ENCODE data around the gene CISD1. TPM values are rescaled to one million over a fixed set of nuclear protein-coding genes. Genes with fewer than 3 reads are reported as not detected.

CISD1 gene
- total and polyA plus RNA-seq, 10 of the 15 experiments (the other 5 are each of a cell fraction or from before 2014, with no cell fraction given), result 23.0 to 162 (median 58.5) TPM

- TF ChIP-seq ZNF384 (IDR thresholded peaks at IDR 0.05; ENCODE audit: borderline replicate concordance, low read depth, low read length) (no peak), ZSCAN29 (IDR thresholded peaks at IDR 0.05) (no peak), IKZF1 (conservative IDR thresholded peaks at IDR 0.05) (no peak), NRF1 (conservative IDR thresholded peaks at IDR 0.05; ENCODE audit: low read depth, low read length) (no peak)
Observed at GRCh38 chr10:58265249-58265648, 3.7 kb upstream of the CISD1 start (continued).

DNA sequence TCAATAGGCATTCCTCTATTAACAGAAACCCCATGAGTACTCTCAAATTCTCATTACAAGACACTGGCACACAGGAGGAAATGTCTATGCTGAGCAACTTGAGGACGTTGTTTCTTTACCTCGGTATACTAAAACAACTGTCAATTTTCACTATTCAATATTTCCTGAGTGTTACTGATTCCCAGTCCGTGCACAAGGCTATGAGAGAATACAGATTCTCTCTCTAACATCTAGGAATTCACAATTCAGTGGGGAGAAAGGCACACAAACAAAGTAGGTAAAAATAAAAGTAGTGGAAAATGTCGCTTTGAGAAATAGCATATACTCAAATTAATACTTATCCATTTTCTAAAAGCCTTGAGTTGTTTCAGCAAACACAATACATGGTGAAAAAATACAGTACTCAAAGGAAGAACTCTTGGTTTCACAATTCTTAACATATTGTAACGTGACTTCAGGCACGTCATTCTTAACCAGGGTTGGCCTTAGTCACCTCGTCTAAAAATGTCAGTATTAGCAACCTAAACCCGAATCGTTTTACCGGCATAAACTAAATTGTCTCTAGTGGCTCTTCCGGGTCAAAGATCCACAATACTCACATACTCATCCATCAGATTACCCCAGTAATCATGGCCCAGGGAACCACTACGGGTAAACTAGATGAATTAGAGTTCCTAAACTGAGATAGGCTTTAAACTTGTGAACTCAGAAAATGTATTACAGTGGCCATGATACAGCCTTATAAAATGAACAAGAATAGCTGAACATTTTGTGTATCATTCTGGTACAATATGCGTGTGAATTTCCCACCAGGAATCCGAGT, 2.7 kb upstream of the CISD1 start:
- SMC1A ChIA-PET (ENCODE audit: uncharacterized antibody, unreplicated experiment), result interaction anchor here (0.7 to 1.2 kb wide), 3 partner anchors 25 to 89 kb away, joined by 3 to 5 read pairs (median 4); no protein-coding TSS in a partner anchor
- DNase-seq (ENCODE audit: low read depth, low spot score), result no peak
- TF ChIP-seq MXI1 (IDR thresholded peaks at IDR 0.05; ENCODE audit: low read depth, low read length) (peak; percentile 54; the same call in 1 of the 2 replicates), CHD2 (IDR thresholded peaks at IDR 0.05; ENCODE audit: borderline replicate concordance, low read depth, low read length) (no peak), NFYB (IDR thresholded peaks at IDR 0.05; ENCODE audit: insufficient read depth, low read depth, low read length) (no peak), EP300 (IDR thresholded peaks at IDR 0.05; ENCODE audit: borderline replicate concordance in 1 of 2, control insufficient read depth in 1 of 2, low read depth in 2 of 2, low read length in 2 of 2) (no peak), PML (IDR thresholded peaks at IDR 0.05; ENCODE audit: low read length) (0 out of 2 replicates have a peak, but pooled peaks have one; percentile 10), NR2C1 (IDR thresholded peaks at IDR 0.05) (peak; percentile 71), RAD51 (IDR thresholded peaks at IDR 0.05) (0 out of 2 replicates have a peak, but pooled peaks have one; percentile 17), ZNF687 (IDR thresholded peaks at IDR 0.05) (peak; percentile 21; the same call in 1 of the 2 replicates), GABPA (IDR thresholded peaks at IDR 0.05; ENCODE audit: low read depth) (0 out of 2 replicates have a peak, but pooled peaks have one; percentile 37), PAX8 (IDR thresholded peaks at IDR 0.05) (0 out of 2 replicates have a peak, but pooled peaks have one; percentile 21)
- TF ChIP-seq, protein P1, sequence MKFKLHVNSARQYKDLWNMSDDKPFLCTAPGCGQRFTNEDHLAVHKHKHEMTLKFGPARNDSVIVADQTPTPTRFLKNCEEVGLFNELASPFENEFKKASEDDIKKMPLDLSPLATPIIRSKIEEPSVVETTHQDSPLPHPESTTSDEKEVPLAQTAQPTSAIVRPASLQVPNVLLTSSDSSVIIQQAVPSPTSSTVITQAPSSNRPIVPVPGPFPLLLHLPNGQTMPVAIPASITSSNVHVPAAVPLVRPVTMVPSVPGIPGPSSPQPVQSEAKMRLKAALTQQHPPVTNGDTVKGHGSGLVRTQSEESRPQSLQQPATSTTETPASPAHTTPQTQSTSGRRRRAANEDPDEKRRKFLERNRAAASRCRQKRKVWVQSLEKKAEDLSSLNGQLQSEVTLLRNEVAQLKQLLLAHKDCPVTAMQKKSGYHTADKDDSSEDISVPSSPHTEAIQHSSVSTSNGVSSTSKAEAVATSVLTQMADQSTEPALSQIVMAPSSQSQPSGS (IDR thresholded peaks at IDR 0.05; ENCODE audit: low read length), result 0 out of 2 replicates have a peak, but pooled peaks have one; percentile 40

More for the DNA sequence above, 2.7 kb upstream of the CISD1 start:
- RAD21 ChIA-PET (ENCODE audit: unreplicated experiment), result interaction anchor here (0.7 to 1.8 kb wide), 4 partner anchors 24 to 119 kb away, joined by 3 to 7 read pairs (median 4); partner anchors contain the start of gene TFAM
- Histone ChIP-seq H3K27ac (ENCODE audit: control insufficient read depth, insufficient read depth) (peak overlapping the region; percentile 80), H3K9ac (ENCODE audit: control insufficient read depth, insufficient read depth, low read length) (peak overlapping the region; percentile 78), H3K4me1 (ENCODE audit: control insufficient read depth, insufficient read depth, low read length) (0 out of 2 replicates have a peak, but pooled peaks cover 5% of the 10 kb centered on the region), H3K79me2 (ENCODE audit: control insufficient read depth, insufficient read depth, low read length) (peaks cover 79% of the 10 kb centered on the region), H4K20me1 (ENCODE audit: control insufficient read depth, insufficient read depth) (no peaks in the 10 kb centered on the region), H3K9me3 (replicated peaks; ENCODE audit: control insufficient read depth, insufficient read depth, low read length) (no peaks in the 10 kb centered on the region; the same call in 2 of the 3 replicates), H3K4me3 (peak overlapping the region; percentile 80), H2AFZ (ENCODE audit: control insufficient read depth, low read depth, low read length) (peak overlapping the region; percentile 81), H3K36me3 (ENCODE audit: control insufficient read depth in 2 of 2, insufficient read depth in 2 of 2, low read length in 1 of 2) (no peaks in the 10 kb centered on the region), H3K27me3 (replicated peaks in 1 of 2; ENCODE audit: control insufficient read depth in 2 of 2, insufficient read depth in 2 of 2, low read length in 1 of 2) (no peaks in the 10 kb centered on the region), H3K4me2 (ENCODE audit: control insufficient read depth, insufficient read depth) (peak overlapping the region; percentile 84)
- CTCF ChIA-PET, result interaction anchor here (0.6 to 1.0 kb wide), 3 partner anchors 25 to 856 kb away, joined by 3 to 5 read pairs (median 3); no protein-coding TSS in a partner anchor
- FAIRE-seq (no peak), ATAC-seq (peak; percentile 22)
- in situ Hi-C loops (cut with MboI) (no loop called here), intact Hi-C loops (cut with micrococcal nuclease; ENCODE audit: unreplicated experiment) (loop anchor here (5.0 to 10.0 kb wide), 2 partner anchors 71 to 1639 kb away; partner anchors contain the start of genes CCDC6 and UBE2D1)
- TSS peak; percentile 56 for BruUV-seq (replicated peaks)
- POLR2A ChIA-PET, result no interaction called here
- WGBS (ENCODE audit: insufficient coverage, insufficient replicate concordance, low lambda C conversion rate, missing lambda C conversion rate), result 1% methylated on average over 14 of the region's 14 CpGs

Data from GM12878 (cell line).